ENCODE results near the gene SPTB.
A peak's percentile ranks its signal among the peaks of the same experiment; 100 is the strongest.

SPTB gene

GRCh38 chr14:64763085-64763782, 116.5 kb downstream of the SPTB start:
- DNase-seq = no peak

GRCh38 chr14:64762044-64763034, 117.4 kb downstream of the SPTB start:
- DNase-seq = peak; percentile 89

- no peak for DNase-seq
Measured at GRCh38 chr14:64761441-64762043, 118.2 kb downstream of the SPTB start.

GRCh38 chr14:64760916-64761315, 118.8 kb downstream of the SPTB start:
- DNase-seq = no peak

DNA sequence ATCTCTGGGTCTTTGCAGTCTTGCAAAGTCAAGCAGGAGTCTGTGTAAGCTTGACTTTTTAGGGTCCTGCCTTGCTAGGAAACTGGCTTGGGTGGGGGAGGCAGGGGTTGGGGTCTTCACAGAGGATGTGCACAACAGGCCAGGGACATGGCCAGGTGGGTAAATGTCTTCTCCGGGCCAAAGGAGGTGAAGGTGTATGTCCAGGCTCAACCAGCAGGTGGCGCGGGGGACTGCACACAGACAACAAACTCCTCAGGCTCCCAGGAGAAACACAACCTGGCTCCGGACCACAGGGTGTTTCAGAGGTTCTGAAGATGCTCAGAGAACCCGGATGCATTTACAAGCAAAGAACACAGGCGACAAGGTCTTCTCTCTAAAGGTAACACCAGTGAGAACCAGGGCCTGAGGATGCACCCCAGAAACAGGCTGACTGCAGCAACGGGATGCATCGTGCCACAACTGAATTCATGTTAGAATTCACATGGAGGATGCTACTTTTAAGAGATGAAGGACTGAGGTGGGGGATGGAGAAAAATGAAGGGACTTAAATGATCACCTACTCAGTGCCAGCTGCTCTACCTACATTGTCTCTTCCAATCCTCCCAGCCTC, 119.5 kb downstream of the SPTB start:
- DNase-seq = peak; percentile 33

GRCh38 chr14:64759555-64759938, 120.2 kb downstream of the SPTB start:
- DNase-seq = no peak

DNA sequence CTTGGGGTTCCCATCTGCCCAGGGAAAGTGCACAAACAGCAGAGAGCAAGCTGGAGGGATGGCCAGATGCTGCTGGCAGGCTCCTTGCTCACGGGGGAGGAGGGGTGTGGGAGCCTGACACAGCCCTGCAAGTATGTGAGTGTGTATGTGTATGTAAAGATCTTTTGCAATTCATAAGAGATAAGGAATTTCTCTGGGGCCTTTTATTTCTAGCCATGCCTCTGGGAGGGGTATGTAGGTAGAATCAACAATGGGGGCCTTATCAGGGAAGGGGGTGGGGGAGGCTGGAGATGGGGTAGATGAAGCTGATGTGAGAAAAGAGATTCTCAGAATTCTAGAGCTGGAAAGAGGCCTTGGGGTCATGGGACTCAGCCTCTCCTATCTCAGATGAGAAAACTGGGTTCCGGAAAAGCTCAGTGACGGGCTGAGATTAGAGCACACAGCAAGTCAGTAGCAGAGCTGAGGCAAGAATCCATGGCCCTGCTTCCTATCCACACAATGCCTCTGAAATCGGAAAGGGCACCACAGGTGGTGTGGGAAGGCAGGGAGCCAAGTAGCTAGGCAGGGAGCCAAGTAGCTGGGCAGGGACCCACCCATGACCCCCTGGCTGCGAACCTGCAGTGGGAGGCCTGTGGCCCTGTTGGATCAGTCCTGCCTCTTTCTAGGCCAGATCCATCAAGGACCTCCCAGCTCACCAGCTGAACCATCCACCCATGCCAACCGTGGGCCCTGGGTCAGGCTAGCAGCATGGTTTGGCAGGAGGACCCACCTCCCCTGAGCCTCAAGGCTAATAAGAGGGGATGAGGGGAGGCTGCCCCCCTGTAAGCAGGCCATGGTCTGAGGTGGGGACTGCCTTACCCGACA, 120.8 kb downstream of the SPTB start:
- peak; percentile 94 for DNase-seq

DNA sequence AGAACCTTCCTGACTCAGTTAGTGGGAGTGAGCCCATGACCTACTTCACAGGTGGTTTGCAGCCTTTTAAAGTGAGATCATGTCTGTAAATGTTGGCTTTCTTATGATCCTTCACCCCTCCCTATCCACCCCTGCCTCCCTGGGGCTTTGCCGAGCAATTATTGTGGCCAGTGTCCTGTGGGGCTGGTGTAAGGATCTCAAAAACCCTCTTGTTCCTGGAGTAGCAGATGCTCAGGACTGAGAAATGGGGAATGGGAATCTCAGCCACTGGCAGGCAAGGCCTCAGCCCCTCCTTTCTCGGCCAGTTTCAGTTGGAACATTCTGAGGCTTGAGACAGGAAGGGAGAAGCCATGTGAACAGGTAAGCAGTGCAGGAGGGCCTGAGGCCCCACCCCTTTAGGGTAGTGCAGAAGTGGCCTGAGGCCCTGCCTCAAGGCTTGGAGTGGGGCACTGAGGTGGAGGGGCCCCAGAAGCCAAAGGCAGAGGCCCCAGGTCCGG, 121.6 kb downstream of the SPTB start:
- peak; percentile 79 for DNase-seq

- DNase-seq = no peak
Measured at GRCh38 chr14:64757601-64758000, 122.1 kb downstream of the SPTB start.

GRCh38 chr14:64756712-64757111, 123.0 kb downstream of the SPTB start:
- no peak for DNase-seq

- DNase-seq = peak; percentile 84
Measured at GRCh38 chr14:64755781-64756221, 123.9 kb downstream of the SPTB start.

- DNase-seq = no peak
Measured at GRCh38 chr14:64754685-64755084, 125.0 kb downstream of the SPTB start.

DNA sequence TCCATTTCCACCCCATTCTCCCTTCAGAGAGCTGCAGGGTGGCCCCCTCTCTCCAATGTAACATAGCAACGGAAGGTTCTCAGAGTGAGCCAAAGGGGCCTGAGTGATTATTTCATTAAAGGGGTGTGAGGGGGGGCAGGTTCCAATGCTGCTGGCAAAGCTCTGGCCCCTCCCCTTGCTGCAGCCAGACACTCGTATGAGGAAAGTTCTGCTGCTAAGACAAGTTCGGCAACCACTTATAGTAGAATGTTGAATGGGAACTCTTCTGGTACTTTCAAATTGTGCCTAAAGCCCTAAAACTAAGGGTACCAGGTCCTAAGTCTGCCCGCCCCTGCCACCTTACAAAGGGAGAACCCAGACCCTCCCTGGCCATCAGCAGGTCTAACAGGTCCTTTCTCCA, 125.7 kb downstream of the SPTB start:
- no peak for DNase-seq

GRCh38 chr14:64753374-64753773, 126.3 kb downstream of the SPTB start:
- no peak for DNase-seq

DNA sequence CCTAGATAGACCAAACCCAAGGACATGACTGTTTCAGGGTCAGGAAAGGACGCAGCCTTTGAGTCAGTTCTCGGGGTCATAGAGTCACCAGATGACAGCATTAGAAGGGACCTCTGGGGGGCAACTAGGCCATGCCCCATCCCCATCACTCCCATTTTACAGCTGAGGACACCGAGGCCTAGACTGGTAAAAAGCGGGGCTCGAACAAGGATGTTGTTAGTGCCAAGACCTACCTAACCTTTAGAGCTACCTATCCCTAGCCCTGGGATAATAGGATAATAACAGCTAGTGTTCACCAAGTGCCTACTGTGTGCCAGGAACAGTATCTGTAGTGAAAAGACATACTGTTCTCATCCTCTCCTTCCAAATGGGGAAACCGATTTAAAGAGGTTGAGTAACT, 126.8 kb downstream of the SPTB start:
- no peak for DNase-seq

DNA sequence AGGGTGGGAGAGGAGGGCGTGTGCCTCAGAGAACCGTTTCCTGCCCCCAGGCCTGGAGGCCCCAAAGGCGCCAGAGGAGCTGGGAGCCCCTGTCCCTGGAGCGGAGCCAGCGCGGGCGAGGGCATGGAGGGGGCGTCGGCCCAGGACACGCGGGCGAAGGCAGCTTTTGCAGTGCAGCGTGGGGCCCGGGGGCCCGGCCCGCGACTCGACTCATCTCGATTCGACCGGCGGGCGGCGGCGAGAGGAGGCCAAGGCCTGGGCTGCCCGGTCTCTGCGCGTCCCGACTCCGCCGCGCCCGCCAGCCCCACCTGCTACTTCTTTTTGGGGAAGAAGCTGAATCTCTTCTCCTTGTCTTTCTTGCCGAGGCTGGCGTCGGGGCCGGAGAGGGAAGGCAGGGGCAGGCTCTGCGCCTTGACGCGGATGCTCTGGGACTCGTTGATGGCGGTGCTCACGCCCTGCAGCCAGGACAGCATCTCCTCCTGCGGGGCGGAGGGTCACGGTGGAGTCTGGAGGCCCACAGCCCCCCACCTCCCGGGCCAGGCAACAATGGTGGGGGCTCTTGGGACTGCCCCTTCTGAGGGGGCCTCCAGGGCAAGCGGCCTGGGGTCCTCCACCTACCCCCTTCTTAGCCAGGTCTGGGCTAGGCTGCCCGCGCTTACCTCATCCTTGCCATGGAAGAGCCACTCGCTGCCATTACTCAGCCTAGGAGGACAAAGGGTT, 130.6 kb downstream of the SPTB start:
- no peak for DNase-seq

DNA sequence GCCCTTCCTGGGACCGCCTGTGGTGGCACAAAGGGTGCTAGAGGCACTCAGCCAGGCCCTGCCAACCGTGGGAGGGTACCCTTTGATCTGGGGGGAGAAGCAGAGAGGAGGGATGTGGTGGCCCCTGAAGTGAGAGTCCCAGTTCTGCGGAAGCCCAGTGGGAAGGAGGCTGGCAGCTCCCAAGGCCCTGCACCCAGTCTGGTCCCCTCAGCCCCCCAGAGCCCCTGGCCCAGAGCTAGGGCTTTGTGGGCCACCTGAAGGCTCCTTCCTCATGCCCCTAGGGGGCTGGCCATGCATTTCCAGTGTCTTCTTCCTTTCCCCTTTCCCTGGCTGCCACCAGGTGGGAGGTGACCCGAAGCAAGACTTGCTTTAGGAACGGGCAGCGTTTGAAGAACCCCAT, 131.2 kb downstream of the SPTB start:
- no peak for DNase-seq

DNA sequence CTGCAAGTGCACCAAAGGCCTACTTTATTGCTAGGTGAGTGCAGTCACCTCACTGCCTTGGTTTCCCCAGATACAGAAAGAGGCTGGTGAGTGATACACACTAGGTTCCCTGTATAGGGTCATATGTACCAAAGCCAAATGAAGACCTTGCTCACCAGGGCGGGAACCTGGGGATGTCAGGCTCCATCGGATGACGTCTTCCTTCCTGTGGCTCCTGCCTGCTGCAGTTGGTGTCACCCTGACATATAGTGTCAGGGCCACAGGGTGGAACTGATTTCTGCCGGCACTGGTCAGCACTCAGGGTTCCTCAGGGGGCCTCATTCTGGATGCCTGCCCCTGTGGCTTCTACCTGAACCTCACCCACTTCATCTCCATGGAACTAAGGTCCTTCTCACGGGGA, 132.4 kb downstream of the SPTB start:
- DNase-seq = no peak

- no peak for DNase-seq
Measured at GRCh38 chr14:64746298-64747250, 133.1 kb downstream of the SPTB start.

GRCh38 chr14:64745511-64746091, 134.1 kb downstream of the SPTB start:
- DNase-seq = peak; percentile 69
